ENCODE results near the gene CALHM2. TPM values are rescaled to one million over a fixed set of nuclear protein-coding genes. Genes with fewer than 3 reads are reported as not detected.
"Not testable (repeated sequence)": the region's sequence is repeated elsewhere in the genome, so short reads cannot be mapped to it uniquely, and the experiment has no call there.

CALHM2 gene, protein sequence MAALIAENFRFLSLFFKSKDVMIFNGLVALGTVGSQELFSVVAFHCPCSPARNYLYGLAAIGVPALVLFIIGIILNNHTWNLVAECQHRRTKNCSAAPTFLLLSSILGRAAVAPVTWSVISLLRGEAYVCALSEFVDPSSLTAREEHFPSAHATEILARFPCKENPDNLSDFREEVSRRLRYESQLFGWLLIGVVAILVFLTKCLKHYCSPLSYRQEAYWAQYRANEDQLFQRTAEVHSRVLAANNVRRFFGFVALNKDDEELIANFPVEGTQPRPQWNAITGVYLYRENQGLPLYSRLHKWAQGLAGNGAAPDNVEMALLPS
- 3.6 TPM for total RNA-seq

- peak; percentile 61 for ATAC-seq
- DNase-seq (ENCODE audit: low spot score), result no peak
These were observed at the start of gene CALHM2 for GRCh38 chr10:103451831-103452505. Gene CALHM2, minus strand, starts transcription at chr10:103452370. Its CDS starts 2,429 bp downstream, at chr10:103449941.

- DNase-seq (ENCODE audit: low spot score), result no peak
- no peak for ATAC-seq
These were observed 49.0 kb upstream of the CALHM2 start for GRCh38 chr10:103501186-103501585.

DNA sequence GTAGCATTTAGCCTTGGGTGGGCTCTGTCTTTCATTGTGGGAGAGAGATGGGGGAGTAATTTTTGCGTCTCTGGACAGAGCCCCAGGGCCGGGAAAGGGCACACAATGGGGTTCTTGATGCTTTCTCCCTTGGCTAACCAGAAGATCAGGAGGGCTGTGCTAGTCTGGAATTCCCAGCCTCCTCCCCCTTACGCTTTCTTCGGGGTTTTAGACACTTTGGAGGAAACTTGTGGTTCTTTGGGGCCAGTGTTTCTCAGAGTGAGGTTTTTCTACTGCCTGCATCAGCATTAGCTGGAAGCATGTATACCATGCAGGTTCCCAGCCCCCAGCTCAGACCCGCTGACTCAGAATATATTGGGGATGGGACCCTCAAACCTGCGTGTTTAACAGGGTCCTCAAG lies 48.3 kb upstream of the CALHM2 start:
- ATAC-seq (no peak), DNase-seq (ENCODE audit: low spot score) (no peak)

GRCh38 chr10:103499881-103500280 lies 47.7 kb upstream of the CALHM2 start:
- DNase-seq (ENCODE audit: low spot score), result no peak

GRCh38 chr10:103498936-103499638 lies 46.9 kb upstream of the CALHM2 start:
- ATAC-seq (no peak), DNase-seq (ENCODE audit: low spot score) (no peak)

More at GRCh38 chr10:103499881-103500280, 47.7 kb upstream of the CALHM2 start:
- ATAC-seq, result no peak

GRCh38 chr10:103497161-103497915 lies 45.2 kb upstream of the CALHM2 start:
- no peak for DNase-seq (ENCODE audit: low spot score)
- ATAC-seq, result no peak

GRCh38 chr10:103495321-103495720 lies 43.2 kb upstream of the CALHM2 start:
- no peak for DNase-seq (ENCODE audit: low spot score)
- ATAC-seq, result no peak

DNA sequence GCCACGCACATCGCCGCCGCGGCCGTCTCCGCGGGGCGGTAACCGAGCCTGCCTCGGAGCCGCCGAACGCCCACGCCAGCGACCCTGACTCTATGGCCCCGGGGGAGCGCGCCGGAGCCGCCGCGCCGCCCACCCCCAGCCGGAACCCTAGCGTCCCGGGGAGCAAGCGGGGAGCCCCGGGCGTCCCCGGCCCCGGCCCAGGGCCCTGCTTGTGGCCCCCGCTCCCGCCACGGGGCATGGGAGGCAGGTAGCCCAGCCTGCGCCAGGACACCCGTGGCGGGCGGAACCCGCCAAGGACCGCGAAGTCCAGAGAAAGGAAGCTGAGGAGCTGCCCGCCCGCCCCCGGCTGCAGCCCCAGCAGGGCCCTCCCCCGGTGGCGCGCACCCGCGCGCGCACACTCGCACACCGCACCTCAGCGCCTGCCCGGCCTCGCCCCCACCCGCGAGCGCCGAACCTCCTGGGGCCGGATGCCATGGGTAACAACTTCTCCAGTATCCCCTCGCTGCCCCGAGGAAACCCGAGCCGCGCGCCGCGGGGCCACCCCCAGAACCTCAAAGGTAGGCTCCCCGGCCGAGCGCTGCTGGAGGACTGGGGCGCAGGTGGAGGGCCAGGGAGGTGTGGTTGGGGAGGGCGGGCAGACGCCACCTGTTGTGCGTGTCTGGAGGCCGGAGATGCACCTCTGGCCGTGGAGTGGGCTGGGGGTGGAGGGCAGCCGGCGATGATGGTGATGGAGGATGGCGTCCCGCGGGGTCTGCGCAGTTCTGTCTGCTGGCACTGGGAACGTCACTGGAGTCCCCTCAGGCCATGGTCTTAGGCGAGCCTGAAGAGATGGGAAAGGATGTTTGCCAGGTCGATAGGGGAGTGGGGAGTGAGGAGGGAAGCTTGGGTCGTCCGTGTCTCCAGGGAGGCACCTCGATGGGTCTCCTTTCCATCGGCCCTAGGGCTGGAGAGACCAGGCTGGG lies 42.0 kb upstream of the CALHM2 start:
- no peak for DNase-seq (ENCODE audit: low spot score)
- ATAC-seq, result peak; percentile 38

GRCh38 chr10:103493362-103493915 lies 41.3 kb upstream of the CALHM2 start, which contains the start of gene NEURL1:
Gene NEURL1, plus strand, starts transcription at chr10:103493705. Its CDS starts 683 bp downstream, at chr10:103494388.
- ATAC-seq (peak; percentile 39), DNase-seq (ENCODE audit: low spot score) (no peak)

DNA sequence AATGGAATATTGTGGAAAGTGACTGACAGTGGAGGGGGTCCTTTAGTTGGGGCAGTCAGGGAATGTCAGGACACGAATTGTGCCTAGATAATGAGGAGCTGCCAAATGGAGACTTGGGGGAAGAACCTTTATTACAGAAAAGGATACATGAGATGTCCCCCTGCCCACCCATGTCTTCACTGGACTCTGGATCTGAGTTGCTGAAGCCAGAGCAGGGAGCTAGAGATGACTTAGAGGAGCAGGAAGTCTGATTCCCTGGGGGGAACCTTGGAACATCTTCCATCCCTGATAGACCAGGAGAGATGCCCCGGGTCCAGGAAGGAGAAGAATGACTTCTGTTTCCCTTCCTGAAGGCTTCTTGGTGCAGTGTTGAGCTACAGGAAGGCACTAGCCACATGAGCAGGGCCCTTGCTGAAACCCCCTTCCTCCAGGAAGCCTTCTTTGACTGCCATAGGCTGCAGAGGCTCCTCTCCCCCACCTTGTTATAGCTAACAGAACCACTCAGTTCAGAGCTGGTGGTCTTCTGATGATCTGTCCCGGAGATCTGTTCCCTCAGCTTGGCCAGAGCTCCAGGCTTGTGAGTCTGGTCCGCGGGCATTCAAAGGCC lies 40.6 kb upstream of the CALHM2 start:
- DNase-seq (ENCODE audit: low spot score) (no peak), ATAC-seq (no peak)

DNA sequence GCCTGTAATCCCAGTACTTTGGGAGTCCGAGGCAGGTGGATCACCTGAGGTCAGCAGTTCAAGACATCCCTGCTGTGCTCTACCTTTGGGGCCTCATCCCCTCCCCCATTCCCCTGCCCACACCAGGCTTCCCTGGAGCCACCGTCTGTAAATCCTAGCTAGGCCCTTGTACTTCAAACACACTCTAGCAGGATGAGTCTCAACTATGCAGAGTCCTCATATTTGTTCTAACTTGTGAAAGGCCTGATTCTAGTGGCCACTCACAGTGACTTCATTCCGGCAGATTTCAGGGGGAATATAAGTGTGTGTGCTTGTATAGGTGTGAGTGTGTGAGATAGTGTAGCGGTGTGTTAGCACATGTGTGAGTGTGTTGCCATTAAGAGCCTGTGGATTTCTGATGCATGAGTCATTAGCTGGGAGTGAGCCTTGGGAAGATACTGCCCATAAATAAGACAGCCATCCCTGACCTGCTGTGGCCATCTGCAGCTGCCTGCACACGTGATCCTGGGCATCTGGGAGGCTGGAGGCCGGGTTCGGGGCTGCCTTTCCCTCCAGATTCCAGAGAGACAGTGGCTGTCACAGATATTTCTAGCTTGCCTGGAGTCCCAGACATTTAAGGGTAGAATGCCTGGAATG lies 39.7 kb upstream of the CALHM2 start:
- ATAC-seq (no peak), DNase-seq (ENCODE audit: low spot score) (no peak)

DNA sequence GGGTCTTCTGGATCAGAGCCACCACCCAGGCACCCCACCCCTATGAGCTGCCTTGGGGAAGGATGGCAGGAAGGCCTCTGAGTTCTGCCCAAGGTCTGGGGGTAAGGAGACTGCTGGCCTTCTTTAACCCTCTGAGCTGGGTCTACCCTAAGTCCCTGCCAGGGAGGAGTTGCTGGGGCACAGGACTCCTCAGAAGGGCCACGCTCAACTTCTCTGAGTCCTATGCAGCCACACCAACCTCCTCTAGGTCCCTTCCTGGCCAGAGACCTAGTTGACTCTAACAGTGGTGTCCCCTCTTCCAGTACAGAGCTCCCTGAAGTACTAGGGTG lies 38.8 kb upstream of the CALHM2 start:
- ATAC-seq, result no peak

GRCh38 chr10:103487410-103487708 lies 35.2 kb upstream of the CALHM2 start:
- DNase-seq (ENCODE audit: low spot score) (no peak), ATAC-seq (no peak)

More for the DNA sequence above, 38.8 kb upstream of the CALHM2 start:
- DNase-seq (ENCODE audit: low spot score), result no peak

DNA sequence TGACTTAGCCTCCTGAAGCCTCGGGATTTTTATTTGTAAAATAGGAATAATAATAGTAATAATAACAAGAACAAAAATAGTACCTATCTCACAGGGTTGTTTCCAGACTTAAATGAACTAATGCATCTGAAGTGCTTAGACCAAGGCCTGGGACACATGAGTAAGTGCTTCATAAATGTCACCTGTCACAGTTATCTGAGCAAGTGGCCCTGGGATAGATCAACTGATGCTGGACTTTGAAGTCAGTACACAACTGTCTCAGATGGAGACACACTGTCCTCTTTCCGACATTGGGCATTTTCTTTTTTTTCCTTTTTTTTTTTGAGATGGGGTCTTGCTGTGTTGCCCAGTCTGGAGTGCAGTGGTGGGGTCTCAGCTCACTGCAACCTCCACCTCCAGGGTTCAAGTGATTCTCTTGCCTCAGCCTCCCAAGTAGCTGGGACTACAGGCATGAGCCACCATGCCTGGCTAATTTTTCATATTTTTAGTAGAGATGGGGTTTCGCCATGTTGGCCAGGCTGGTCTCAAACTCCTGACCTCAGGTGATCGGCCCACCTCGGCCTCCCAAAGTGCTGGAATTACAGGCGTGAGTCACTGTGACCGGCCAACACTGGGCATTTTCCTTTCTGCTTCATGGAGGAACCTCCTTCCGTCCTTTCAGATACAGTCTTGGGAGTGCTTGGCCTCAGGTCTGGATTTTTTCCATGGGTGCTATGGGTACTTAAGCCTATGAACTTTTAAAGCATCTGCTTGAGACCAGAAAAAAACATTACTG lies 34.7 kb upstream of the CALHM2 start:
- not testable (repeated sequence) for DNase-seq (ENCODE audit: low spot score); ATAC-seq

- no peak for DNase-seq (ENCODE audit: low spot score)
- ATAC-seq, result peak; percentile 81
These were observed 29.9 kb upstream of the CALHM2 start for GRCh38 chr10:103481974-103482531.

DNA sequence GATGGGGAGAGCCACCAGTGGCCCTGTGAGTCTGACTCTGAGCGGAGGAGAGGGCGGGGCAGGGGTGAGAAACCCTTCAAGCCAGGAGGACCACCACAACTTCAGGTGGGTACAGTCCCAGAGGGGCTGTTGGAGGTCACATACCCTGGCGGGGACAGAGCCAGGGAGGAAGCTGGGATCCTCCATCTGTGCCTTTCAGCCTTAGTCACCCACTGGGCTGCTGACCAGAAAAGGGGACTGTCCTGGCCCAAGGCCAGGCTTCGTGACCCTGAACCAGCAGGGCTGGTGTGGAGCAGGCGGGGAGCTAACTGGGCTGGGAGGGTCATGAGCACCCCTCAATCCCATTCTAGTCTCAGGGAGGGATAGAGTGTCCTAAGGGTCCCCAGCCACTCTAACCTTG lies 28.4 kb upstream of the CALHM2 start:
- ATAC-seq, result no peak
- DNase-seq (ENCODE audit: low spot score), result no peak

- DNase-seq (ENCODE audit: low spot score) (no peak), ATAC-seq (no peak)
These were observed 27.0 kb upstream of the CALHM2 start, which contains the start of gene CALHM3 for GRCh38 chr10:103479135-103479534. Gene CALHM3, minus strand, starts transcription at chr10:103479240. Its CDS starts 208 bp downstream, at chr10:103479032.

DNA sequence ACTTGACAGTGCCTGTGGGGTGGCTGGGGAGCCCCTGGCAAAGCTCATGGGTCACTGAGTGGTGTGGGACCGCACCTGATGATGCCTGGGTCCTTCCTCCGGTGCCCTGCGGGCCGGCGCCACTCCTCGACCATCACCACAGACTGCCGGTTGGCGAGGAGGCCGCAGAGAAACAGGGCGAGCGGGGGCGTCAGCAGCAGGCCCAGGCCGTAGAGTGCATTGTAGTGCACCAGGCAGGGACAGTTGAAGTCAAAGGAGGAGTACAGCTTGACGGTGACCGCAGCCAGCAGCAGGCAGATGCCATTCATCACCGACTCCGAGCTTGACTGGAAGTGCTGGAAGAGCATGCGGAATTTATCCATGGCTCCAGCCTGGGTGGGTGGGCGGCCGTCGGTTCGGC lies 26.5 kb upstream of the CALHM2 start:
- DNase-seq (ENCODE audit: low spot score) (no peak), ATAC-seq (no peak)
